HCT116 (cell line): ENCODE results near the gene LHX3. TPM values are rescaled to one million over a fixed set of nuclear protein-coding genes. Genes with fewer than 3 reads are reported as not detected.

Experiments
- ATAC-seq: fragments of 200-7000 bp; cut with Tn5 transposase; 2 replicates; pipeline ENCODE4 v1.9.1; 2020; ENCODE audit warnings: mild to moderate bottlenecking, moderate library complexity
- BruUV-seq: library from RNA; stranded (reverse); fragments of 400-500 nt; replicated peaks from 2 replicates; lab custom pipeline; 2021; lab: Mats Ljungman, UMichigan
- CTCF ChIA-PET: fragments of 300-600 bp; sonication (Branson Sonifier 250); formaldehyde crosslinking; loops from one replicate; lab custom pipeline; 2021; ENCODE audit warnings: antibody characterized with exemption; lab: Charles Lee
- POLR2A ChIA-PET: fragments of 300-600, 350-600 bp; sonication (Branson Sonifier 250); formaldehyde crosslinking; loops from one replicate; lab custom pipeline; 2021; ENCODE audit warnings: antibody characterized with exemption; lab: Charles Lee
- RAD21 ChIA-PET, 2 experiments: fragments of 300-600 bp; sonication (Branson Sonifier 250); formaldehyde crosslinking; loops; one replicate each; lab custom pipeline; 2023; ENCODE audit warnings: low total read pairs in 2 of 2; ENCODE audit not compliant: uncharacterized antibody in 2 of 2, unreplicated experiment in 2 of 2, low non-redundant PET in 1 of 2; lab: Charles Lee
- DNase-seq: peaks from one replicate; pipeline ENCODE4 v3.0.0-alpha.2; 2010; ENCODE audit warnings: low read depth, low spot score
- H2AFZ ChIP-seq: fragments of 200-600 bp; shearing (Covaris generic), sonication (generic); 2 replicates; pipeline ENCODE4 v1.6.1; 2017; ENCODE audit warnings: low read depth, mixed run types, mixed read lengths, antibody characterized with exemption, low read length; ENCODE audit not compliant: poor library complexity, severe bottlenecking
- H3K27ac ChIP-seq: 2 replicates; pipeline ENCODE4 v1.5.1; 2012; ENCODE audit warnings: low read depth, low read length
- H3K27me3 ChIP-seq: fragments of 200-600 bp; sonication (generic); 2 replicates; pipeline ENCODE4 v1.6.1; 2016; ENCODE audit warnings: mixed run types, low read length, mixed read lengths; ENCODE audit not compliant: insufficient read depth
- H3K36me3 ChIP-seq, 2 experiments: fragments of 200-500 bp in 1 of 2; fragments of 200-600 bp in 1 of 2; sonication (Bioruptor generic) in 1 of 2; sonication (generic) in 1 of 2; 2 replicates each; pipeline versions ENCODE4 v1.5.1 to v1.6.1; 2014 to 2016; ENCODE audit warnings: low read length in 2 of 2, inconsistent platforms in 1 of 2, mixed read lengths in 1 of 2, mixed run types in 1 of 2; ENCODE audit not compliant: insufficient read depth in 2 of 2, control insufficient read depth in 1 of 2
- H3K4me1 ChIP-seq, 2 experiments: fragments of 200-600 bp in 1 of 2; sonication (generic) in 1 of 2; 2 replicates each; pipeline versions ENCODE4 v1.5.1 to v1.6.1; 2012 to 2017; ENCODE audit warnings: low read length in 2 of 2, inconsistent platforms in 1 of 2, mild to moderate bottlenecking in 1 of 2, mixed read lengths in 1 of 2, mixed run types in 1 of 2, moderate library complexity in 1 of 2; ENCODE audit not compliant: insufficient read depth in 2 of 2, control insufficient read depth in 1 of 2
- H3K4me2 ChIP-seq: fragments of 200-600 bp; sonication (generic); 2 replicates; pipeline ENCODE4 v1.6.1; 2017; ENCODE audit warnings: mixed run types, low read length, mixed read lengths
- H3K4me3 ChIP-seq, 2 experiments: fragments of 200-600 bp in 1 of 2; sonication (generic) in 1 of 2; replicated peaks in 1 of 2; 2 replicates each; pipeline ENCODE4 v1.5.1; 2011 to 2016; ENCODE audit warnings: low read length in 2 of 2, control low read depth in 1 of 2, low read depth in 1 of 2, mild to moderate bottlenecking in 1 of 2, mixed read lengths in 1 of 2, mixed run types in 1 of 2
- H3K79me2 ChIP-seq: fragments of 200-600 bp; sonication (generic); 2 replicates; pipeline ENCODE4 v1.6.1; 2017; ENCODE audit warnings: mild to moderate bottlenecking, mixed run types, low read length, moderate library complexity, mixed read lengths; ENCODE audit not compliant: insufficient read depth
- H3K9ac ChIP-seq: fragments of 200-600 bp; sonication (generic); 2 replicates; pipeline ENCODE4 v1.6.1; 2016; ENCODE audit warnings: low read length, mixed read lengths
- H3K9me2 ChIP-seq: fragments of 200-600 bp; sonication (generic), shearing (Covaris generic); 2 replicates; pipeline ENCODE4 v1.6.1; 2017; ENCODE audit warnings: mixed run types, mild to moderate bottlenecking, moderate library complexity; ENCODE audit not compliant: insufficient read depth
- H3K9me3 ChIP-seq, 2 experiments: fragments of 200-500 bp in 1 of 2; fragments of 200-600 bp in 1 of 2; sonication (Bioruptor generic) in 1 of 2; sonication (generic) in 1 of 2; 2 replicates each; pipeline ENCODE4 v1.6.1; 2014 to 2017; ENCODE audit warnings: low read length in 2 of 2, mixed read lengths in 2 of 2, inconsistent platforms in 1 of 2, low read depth in 1 of 2, mild to moderate bottlenecking in 1 of 2, mixed run types in 1 of 2, moderate library complexity in 1 of 2; ENCODE audit not compliant: control insufficient read depth in 1 of 2, insufficient read depth in 1 of 2
- H4K20me1 ChIP-seq: fragments of 200-600 bp; sonication (generic), shearing (Covaris generic); 2 replicates; pipeline ENCODE4 v1.6.1; 2017; ENCODE audit warnings: mixed run types, mild to moderate bottlenecking, moderate library complexity; ENCODE audit not compliant: insufficient read depth
- CEBPB ChIP-seq: IDR thresholded peaks from 2 replicates; pipeline ENCODE4 v1.6.1; 2012; ENCODE audit warnings: low read depth
- EGR1 ChIP-seq: IDR thresholded peaks from 2 replicates; pipeline ENCODE4 v1.6.1; 2012; ENCODE audit warnings: low read depth
- ELF1 ChIP-seq: IDR thresholded peaks from 2 replicates; pipeline ENCODE4 v1.6.1; 2012; ENCODE audit warnings: low read depth, borderline replicate concordance
- EZH2 ChIP-seq: fragments of 200-600 bp; sonication (generic); IDR thresholded peaks from 2 replicates; pipeline ENCODE4 v1.6.1; 2017; ENCODE audit warnings: antibody characterized with exemption, mixed run types
- POLR2AphosphoS5 ChIP-seq: IDR thresholded peaks from 2 replicates; pipeline ENCODE4 v1.6.1; 2011; ENCODE audit warnings: mild to moderate bottlenecking, low read depth, low read length, moderate library complexity
- RAD21 ChIP-seq: IDR thresholded peaks from 2 replicates; pipeline ENCODE4 v1.6.1; 2012; ENCODE audit warnings: low read depth, mild to moderate bottlenecking
- SRF ChIP-seq: IDR thresholded peaks from 2 replicates; pipeline ENCODE4 v1.6.1; 2012; ENCODE audit warnings: low read depth
- TCF7L2 ChIP-seq: IDR thresholded peaks from 2 replicates; pipeline ENCODE4 v1.7.0; 2011; ENCODE audit warnings: borderline replicate concordance, inconsistent platforms; ENCODE audit not compliant: insufficient read depth, insufficient read length; ENCODE audit errors: extremely low read depth
- YY1 ChIP-seq: IDR thresholded peaks from 2 replicates; pipeline ENCODE4 v1.6.1; 2011; ENCODE audit warnings: low read length, low read depth, moderate library complexity, mild to moderate bottlenecking; ENCODE audit not compliant: insufficient replicate concordance; ENCODE audit errors: extremely low read depth
- ZBTB33 ChIP-seq: IDR thresholded peaks from 2 replicates; pipeline ENCODE4 v1.6.1; 2011; ENCODE audit warnings: mild to moderate bottlenecking, low read length, moderate library complexity; ENCODE audit not compliant: insufficient replicate concordance; ENCODE audit errors: extremely low read depth
- ZNF274 ChIP-seq: fragments of 200-500 bp; sonication (Bioruptor generic); IDR thresholded peaks from 2 replicates; pipeline ENCODE4 v1.6.1; 2014; ENCODE audit warnings: mild to moderate bottlenecking, low read depth, low read length, inconsistent platforms
- intact Hi-C: fragments of 100-400 bp; cut with micrococcal nuclease; formaldehyde crosslinking; loops from 2 replicates; pipeline ENCODE4 v1.10.0; 2022
- total RNA-seq: library from RNA; stranded (reverse); gene quantifications from one replicate; pipeline ENCODE4 v1.2.1, GENCODE V29; 2021; ENCODE audit not compliant: unreplicated experiment
- TF ChIP-seq, protein P1 (sequence below): IDR thresholded peaks from 2 replicates; pipeline ENCODE4 v1.6.1; 2012; ENCODE audit warnings: low read depth

The LHX3 gene
- total RNA-seq, 1 experiment from 2014 or later, result not detected

- no peak for TF ChIP-seq ZBTB33
- TF ChIP-seq ELF1, result no peak
- TF ChIP-seq, protein P1, sequence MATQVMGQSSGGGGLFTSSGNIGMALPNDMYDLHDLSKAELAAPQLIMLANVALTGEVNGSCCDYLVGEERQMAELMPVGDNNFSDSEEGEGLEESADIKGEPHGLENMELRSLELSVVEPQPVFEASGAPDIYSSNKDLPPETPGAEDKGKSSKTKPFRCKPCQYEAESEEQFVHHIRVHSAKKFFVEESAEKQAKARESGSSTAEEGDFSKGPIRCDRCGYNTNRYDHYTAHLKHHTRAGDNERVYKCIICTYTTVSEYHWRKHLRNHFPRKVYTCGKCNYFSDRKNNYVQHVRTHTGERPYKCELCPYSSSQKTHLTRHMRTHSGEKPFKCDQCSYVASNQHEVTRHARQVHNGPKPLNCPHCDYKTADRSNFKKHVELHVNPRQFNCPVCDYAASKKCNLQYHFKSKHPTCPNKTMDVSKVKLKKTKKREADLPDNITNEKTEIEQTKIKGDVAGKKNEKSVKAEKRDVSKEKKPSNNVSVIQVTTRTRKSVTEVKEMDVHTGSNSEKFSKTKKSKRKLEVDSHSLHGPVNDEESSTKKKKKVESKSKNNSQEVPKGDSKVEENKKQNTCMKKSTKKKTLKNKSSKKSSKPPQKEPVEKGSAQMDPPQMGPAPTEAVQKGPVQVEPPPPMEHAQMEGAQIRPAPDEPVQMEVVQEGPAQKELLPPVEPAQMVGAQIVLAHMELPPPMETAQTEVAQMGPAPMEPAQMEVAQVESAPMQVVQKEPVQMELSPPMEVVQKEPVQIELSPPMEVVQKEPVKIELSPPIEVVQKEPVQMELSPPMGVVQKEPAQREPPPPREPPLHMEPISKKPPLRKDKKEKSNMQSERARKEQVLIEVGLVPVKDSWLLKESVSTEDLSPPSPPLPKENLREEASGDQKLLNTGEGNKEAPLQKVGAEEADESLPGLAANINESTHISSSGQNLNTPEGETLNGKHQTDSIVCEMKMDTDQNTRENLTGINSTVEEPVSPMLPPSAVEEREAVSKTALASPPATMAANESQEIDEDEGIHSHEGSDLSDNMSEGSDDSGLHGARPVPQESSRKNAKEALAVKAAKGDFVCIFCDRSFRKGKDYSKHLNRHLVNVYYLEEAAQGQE, result no peak
- TF ChIP-seq, all 23 proteins: peak for 0
Observed at GRCh38 chr9:136209786-136210185, 4.9 kb upstream of the LHX3 start (continued).

GRCh38 chr9:136209232-136209631 is 4.3 kb upstream of the LHX3 start:
- Histone ChIP-seq H3K9ac (no peak overlapping the region), H3K27me3 (no peaks in the 10 kb centered on the region), H3K36me3 (peaks cover 15 to 26% of the 10 kb centered on the region in 2 experiments; a peak in 3 of 4 replicates), H3K27ac (no peak overlapping the region), H3K4me2 (no peak overlapping the region), H3K9me3 (no peaks in the 10 kb centered on the region), H2AFZ (no peak overlapping the region), H3K4me3 (no peak overlapping the region), H3K79me2 (no peaks in the 10 kb centered on the region), H4K20me1 (no peaks in the 10 kb centered on the region), H3K9me2 (no peaks in the 10 kb centered on the region), H3K4me1 (no peaks in the 10 kb centered on the region)
- CTCF ChIA-PET, result no interaction called here
- BruUV-seq, result no TSS peak
- ATAC-seq (no peak), DNase-seq (no peak)
- TF ChIP-seq CEBPB, result no peak
- no peak for TF ChIP-seq YY1
- no peak for TF ChIP-seq TCF7L2
- TF ChIP-seq ZNF274, result no peak
- TF ChIP-seq, protein P1, result no peak
- no peak for TF ChIP-seq SRF
- TF ChIP-seq EZH2, result no peak
- TF ChIP-seq EGR1, result no peak
- TF ChIP-seq ZBTB33, result no peak
- no peak for TF ChIP-seq POLR2AphosphoS5
- no peak for TF ChIP-seq RAD21
- RAD21 ChIA-PET, result interaction anchor here in 1 of 2 experiments (0.5 kb wide), 1 partner anchor 242 kb away, joined by 4 read pairs; no protein-coding TSS in a partner anchor
- POLR2A ChIA-PET, result no interaction called here
- intact Hi-C loops, result no loop called here
